ENCODE data around the gene ESRRA.
A peak's percentile ranks its signal among the peaks of the same experiment; 100 is the strongest.
"Not testable (repeated sequence)": the region's sequence is repeated elsewhere in the genome, so short reads cannot be mapped to it uniquely, and the experiment has no call there.

ESRRA gene

DNA sequence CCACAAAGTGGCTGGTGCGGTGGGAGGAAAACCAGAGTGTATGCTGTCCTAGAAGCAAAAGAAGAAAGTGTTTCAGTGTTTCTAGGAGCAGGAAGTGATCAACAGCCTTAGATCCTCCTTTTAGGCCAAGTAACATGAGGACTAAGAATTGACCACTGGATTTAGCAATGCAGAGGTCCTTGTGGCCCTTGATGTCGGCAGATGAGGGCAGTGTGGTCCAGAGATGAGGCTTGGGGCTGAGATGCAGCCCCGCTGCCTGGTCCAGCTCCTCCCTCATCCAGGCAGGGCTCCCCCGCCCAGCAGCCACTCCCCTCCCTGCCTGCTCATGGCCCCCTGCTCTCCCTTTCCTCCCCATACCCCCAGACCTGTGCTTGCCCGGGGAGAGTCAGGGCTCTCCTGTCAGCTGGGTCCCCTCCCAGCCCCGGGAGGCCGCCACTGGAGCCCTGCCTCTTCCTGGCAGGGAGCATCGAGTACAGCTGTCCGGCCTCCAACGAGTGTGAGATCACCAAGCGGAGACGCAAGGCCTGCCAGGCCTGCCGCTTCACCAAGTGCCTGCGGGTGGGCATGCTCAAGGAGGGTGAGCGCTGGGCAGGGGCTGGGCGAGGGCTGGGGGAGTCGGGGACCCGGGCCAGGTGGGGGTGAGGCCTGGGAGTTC lies 8.3 kb downstream of the ESRRA start:
- in situ Hi-C loops (cut with MboI; ENCODE audit: low sequenced_read_pairs, unreplicated experiment): no loop called here
- DNase-seq (ENCODE audit: low spot score): no peak
- TF ChIP-seq, protein P1, sequence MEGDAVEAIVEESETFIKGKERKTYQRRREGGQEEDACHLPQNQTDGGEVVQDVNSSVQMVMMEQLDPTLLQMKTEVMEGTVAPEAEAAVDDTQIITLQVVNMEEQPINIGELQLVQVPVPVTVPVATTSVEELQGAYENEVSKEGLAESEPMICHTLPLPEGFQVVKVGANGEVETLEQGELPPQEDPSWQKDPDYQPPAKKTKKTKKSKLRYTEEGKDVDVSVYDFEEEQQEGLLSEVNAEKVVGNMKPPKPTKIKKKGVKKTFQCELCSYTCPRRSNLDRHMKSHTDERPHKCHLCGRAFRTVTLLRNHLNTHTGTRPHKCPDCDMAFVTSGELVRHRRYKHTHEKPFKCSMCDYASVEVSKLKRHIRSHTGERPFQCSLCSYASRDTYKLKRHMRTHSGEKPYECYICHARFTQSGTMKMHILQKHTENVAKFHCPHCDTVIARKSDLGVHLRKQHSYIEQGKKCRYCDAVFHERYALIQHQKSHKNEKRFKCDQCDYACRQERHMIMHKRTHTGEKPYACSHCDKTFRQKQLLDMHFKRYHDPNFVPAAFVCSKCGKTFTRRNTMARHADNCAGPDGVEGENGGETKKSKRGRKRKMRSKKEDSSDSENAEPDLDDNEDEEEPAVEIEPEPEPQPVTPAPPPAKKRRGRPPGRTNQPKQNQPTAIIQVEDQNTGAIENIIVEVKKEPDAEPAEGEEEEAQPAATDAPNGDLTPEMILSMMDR (IDR thresholded peaks at IDR 0.05; ENCODE audit: borderline replicate concordance, control extremely low read depth, extremely low read depth, insufficient read depth, missing control alignments): no peak

DNA sequence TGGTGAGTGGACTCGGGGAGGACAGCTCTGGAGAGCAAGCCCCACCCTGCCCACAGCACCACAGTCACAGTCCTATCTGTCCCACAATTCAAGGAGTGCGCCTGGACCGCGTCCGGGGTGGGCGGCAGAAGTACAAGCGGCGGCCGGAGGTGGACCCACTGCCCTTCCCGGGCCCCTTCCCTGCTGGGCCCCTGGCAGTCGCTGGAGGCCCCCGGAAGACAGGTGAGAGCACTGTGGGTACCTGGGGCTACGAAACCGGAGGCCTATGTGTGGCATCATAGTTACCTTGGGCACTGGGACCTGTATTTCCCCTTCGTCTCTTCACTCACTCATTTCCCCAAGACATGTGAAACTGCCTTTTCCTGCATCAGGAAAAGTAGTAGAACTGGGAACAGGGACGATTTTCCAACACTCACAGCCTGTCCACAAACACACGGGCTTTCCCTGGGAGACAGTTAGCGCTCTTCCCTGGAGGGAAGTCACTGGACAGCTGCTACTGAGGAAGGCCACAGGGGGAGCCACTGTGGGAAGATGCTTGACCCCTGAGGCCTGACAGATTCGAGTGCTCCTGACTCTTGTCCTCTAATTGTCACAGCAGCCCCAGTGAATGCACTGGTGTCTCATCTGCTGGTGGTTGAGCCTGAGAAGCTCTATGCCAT lies 9.0 kb downstream of the ESRRA start:
- DNase-seq (ENCODE audit: low spot score): no peak
- in situ Hi-C loops (cut with MboI; ENCODE audit: low sequenced_read_pairs, unreplicated experiment): no loop called here
- TF ChIP-seq, protein P1 (IDR thresholded peaks at IDR 0.05; ENCODE audit: borderline replicate concordance, control extremely low read depth, extremely low read depth, insufficient read depth, missing control alignments): no peak

DNA sequence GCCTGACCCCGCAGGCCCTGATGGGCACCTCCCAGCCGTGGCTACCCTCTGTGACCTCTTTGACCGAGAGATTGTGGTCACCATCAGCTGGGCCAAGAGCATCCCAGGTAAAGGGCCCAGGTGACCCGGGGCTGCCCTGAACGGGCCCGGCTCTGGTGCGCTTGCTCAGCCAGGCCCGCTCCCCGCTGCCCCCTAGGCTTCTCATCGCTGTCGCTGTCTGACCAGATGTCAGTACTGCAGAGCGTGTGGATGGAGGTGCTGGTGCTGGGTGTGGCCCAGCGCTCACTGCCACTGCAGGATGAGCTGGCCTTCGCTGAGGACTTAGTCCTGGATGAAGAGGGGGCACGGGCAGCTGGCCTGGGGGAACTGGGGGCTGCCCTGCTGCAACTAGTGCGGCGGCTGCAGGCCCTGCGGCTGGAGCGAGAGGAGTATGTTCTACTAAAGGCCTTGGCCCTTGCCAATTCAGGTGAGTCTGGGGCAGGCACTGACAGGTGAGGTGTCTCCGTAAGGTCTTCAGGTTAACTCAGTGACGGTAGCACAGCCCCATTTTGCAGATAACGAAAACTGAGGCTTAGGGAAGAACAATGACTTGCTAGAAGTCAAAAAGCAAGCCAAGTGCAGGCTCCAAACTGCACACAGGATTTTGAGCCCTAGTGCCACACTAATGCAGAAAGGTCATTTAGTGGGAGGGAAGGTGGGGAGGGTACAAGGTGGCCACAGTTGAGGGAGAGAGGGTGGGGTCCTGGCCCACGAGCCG lies 9.7 kb downstream of the ESRRA start:
- DNase-seq (ENCODE audit: low spot score): no peak
- TF ChIP-seq, protein P1 (IDR thresholded peaks at IDR 0.05; ENCODE audit: borderline replicate concordance, control extremely low read depth, extremely low read depth, insufficient read depth, missing control alignments): no peak
- in situ Hi-C loops (cut with MboI; ENCODE audit: low sequenced_read_pairs, unreplicated experiment): no loop called here

DNA sequence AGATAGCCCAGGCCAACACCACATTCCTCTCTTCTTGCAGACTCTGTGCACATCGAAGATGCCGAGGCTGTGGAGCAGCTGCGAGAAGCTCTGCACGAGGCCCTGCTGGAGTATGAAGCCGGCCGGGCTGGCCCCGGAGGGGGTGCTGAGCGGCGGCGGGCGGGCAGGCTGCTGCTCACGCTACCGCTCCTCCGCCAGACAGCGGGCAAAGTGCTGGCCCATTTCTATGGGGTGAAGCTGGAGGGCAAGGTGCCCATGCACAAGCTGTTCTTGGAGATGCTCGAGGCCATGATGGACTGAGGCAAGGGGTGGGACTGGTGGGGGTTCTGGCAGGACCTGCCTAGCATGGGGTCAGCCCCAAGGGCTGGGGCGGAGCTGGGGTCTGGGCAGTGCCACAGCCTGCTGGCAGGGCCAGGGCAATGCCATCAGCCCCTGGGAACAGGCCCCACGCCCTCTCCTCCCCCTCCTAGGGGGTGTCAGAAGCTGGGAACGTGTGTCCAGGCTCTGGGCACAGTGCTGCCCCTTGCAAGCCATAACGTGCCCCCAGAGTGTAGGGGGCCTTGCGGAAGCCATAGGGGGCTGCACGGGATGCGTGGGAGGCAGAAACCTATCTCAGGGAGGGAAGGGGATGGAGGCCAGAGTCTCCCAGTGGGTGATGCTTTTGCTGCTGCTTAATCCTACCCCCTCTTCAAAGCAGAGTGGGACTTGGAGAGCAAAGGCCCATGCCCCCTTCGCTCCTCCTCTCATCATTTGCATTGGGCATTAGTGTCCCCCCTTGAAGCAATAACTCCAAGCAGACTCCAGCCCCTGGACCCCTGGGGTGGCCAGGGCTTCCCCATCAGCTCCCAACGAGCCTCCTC lies 10.6 kb downstream of the ESRRA start:
- in situ Hi-C loops (cut with MboI; ENCODE audit: low sequenced_read_pairs, unreplicated experiment); DNase-seq (ENCODE audit: low spot score): not testable (repeated sequence)

DNA sequence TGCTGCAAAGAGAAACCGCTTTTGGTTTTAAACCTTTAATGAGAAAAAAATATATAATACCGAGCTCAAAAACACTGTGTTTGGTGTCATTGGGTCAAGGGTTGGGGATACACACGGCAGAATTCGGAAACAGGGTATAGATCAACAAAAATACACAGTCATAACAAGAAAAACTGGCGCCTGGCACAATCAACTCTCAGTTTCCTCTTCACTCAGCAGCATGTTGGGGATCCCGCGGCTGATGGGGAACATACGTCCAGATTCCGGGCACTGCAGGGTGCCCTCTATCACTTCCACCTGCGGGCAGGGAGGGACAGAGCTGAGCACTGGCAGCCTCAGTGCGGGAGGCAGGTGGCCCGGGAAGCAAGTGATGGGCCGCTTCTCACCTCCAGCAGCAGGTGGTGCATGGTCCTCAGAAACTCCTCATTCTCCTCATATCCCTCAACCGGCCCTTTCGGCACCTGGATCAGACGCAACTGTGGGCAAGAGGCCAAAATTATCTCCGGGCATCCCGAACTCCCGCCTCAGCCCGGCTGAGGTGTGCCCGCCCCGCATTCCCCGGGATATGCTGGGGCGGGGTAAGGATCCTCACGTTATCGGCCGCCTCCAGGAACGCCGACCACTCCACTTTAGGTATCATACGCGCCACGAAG lies 11.5 kb downstream of the ESRRA start:
- TF ChIP-seq, protein P1 (IDR thresholded peaks at IDR 0.05; ENCODE audit: borderline replicate concordance, control extremely low read depth, extremely low read depth, insufficient read depth, missing control alignments): no peak
- DNase-seq (ENCODE audit: low spot score): no peak
- in situ Hi-C loops (cut with MboI; ENCODE audit: low sequenced_read_pairs, unreplicated experiment): no loop called here

DNA sequence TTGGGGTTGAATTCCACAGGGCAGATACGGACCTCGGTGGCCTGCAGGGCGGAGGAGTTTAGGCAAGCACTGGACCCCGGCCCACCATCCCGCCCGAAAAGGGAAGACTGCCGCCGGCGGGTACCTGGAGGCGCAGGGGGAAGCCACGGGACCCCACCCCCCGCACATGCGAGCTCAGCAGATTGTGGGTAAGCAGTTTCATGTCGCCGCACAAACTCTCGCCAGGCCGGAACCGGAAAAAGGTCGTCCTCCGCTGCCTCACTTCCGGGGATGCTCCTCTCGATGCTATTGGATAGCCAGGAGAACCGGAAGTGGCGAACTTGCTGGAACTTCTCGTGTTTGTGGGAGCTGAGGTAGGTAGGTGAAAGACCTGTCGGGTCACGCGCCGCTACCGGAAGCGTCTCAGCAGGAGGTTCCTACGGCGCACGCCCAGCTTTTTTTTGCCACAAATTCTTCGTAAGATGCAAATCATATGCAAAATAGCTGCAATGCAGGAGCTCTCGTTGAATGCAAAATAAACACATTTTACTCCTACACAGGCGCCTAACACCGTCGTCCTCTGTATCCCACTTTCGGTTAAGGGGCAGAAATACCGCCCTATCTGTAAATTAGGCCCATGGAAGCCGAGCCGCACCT lies 12.1 kb downstream of the ESRRA start, which contains the start of gene TRMT112:
TRMT112 (minus strand) TSS at position 235 of the 636 bp plus-strand sequence; CDS start at position 202, 33 bp downstream.
- TF ChIP-seq, protein P1 (IDR thresholded peaks at IDR 0.05; ENCODE audit: borderline replicate concordance, control extremely low read depth, extremely low read depth, insufficient read depth, missing control alignments): no peak
- peak; percentile 93 for DNase-seq (ENCODE audit: low spot score)
- in situ Hi-C loops (cut with MboI; ENCODE audit: low sequenced_read_pairs, unreplicated experiment): no loop called here
